Measurements from ENCODE around the gene NRXN3.
A peak's percentile ranks its signal among the peaks of the same experiment; 100 is the strongest.
"Not testable (repeated sequence)": the region's sequence is repeated elsewhere in the genome, so short reads cannot be mapped to it uniquely, and the experiment has no call there.

Gene NRXN3

GRCh38 chr14:78970677-78971076, 800.5 kb downstream of the NRXN3 start:
- DNase-seq: peak; percentile 92

- no peak for DNase-seq
These were observed 802.3 kb downstream of the NRXN3 start for GRCh38 chr14:78972440-78972839.

GRCh38 chr14:78974691-78975090, 804.5 kb downstream of the NRXN3 start:
- peak; percentile 17 for DNase-seq

GRCh38 chr14:78975734-78976133, 805.6 kb downstream of the NRXN3 start:
- no peak for DNase-seq

GRCh38 chr14:78978896-78979295, 808.7 kb downstream of the NRXN3 start:
- DNase-seq: no peak

GRCh38 chr14:78982551-78982950, 812.4 kb downstream of the NRXN3 start:
- DNase-seq: no peak

GRCh38 chr14:78983126-78983525, 813.0 kb downstream of the NRXN3 start:
- no peak for DNase-seq

GRCh38 chr14:78985668-78986381, 815.7 kb downstream of the NRXN3 start:
- no peak for DNase-seq

- no peak for DNase-seq
These were observed 816.8 kb downstream of the NRXN3 start for GRCh38 chr14:78986989-78987388.

GRCh38 chr14:78989221-78989620, 819.0 kb downstream of the NRXN3 start:
- DNase-seq: no peak

- DNase-seq: no peak
These were observed 822.7 kb downstream of the NRXN3 start for GRCh38 chr14:78992867-78993266.

GRCh38 chr14:78997811-78998210, 827.6 kb downstream of the NRXN3 start:
- peak; percentile 13 for DNase-seq

GRCh38 chr14:79009286-79009685, 839.1 kb downstream of the NRXN3 start:
- DNase-seq: no peak

GRCh38 chr14:79011091-79011919, 841.1 kb downstream of the NRXN3 start:
- DNase-seq: peak; percentile 26

GRCh38 chr14:79011920-79012204, 841.7 kb downstream of the NRXN3 start:
- DNase-seq: no peak

- peak; percentile 34 for DNase-seq
These were observed 846.8 kb downstream of the NRXN3 start for GRCh38 chr14:79016828-79017505.

- DNase-seq: no peak
These were observed 847.4 kb downstream of the NRXN3 start for GRCh38 chr14:79017561-79017960.

- no peak for DNase-seq
These were observed 848.7 kb downstream of the NRXN3 start for GRCh38 chr14:79018836-79019235.

GRCh38 chr14:79019898-79020297, 849.7 kb downstream of the NRXN3 start:
- not testable (repeated sequence) for DNase-seq

- no peak for DNase-seq
These were observed 851.6 kb downstream of the NRXN3 start for GRCh38 chr14:79021766-79022165.

GRCh38 chr14:79027138-79027537, 857.0 kb downstream of the NRXN3 start:
- no peak for DNase-seq

GRCh38 chr14:79028281-79028680, 858.1 kb downstream of the NRXN3 start:
- peak; percentile 59 for DNase-seq

GRCh38 chr14:79036441-79036840, 866.3 kb downstream of the NRXN3 start:
- DNase-seq: no peak

GRCh38 chr14:79037106-79037505, 866.9 kb downstream of the NRXN3 start:
- no peak for DNase-seq

All from DMS153 (cell line).